ENCODE results near the gene RAB4B.

Gene RAB4B

DNA sequence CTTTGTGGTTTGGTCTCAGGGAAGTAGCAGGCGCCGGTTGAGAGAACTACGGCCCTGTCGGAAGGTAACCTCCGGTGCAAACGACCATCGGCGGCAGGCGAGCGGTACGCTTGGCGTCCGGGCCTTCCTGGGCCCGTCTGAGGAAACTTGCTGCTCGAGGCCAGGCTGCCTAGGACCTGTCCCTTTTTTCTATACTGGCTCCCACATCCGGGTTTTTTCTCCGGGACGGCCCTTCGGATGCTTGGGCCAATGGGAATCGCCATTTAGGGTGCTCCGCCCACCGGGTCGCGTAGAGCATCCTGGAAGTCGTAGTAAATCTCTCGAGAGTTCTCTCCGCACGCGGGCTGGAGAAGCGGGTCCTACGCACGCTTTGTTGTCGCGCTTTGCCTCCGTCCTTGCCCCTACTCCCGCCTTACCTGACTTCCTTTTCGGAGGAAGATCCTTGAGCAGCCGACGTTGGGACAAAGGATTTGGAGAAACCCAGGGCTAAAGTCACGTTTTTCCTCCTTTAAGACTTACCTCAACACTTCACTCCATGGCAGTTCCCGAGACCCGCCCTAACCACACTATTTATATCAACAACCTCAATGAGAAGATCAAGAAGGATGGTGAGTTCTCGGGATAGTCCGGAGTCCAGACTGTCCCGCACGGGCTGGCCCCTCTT is 27.0 kb upstream of the RAB4B start, which contains the start of gene SNRPA:
SNRPA (plus strand) TSS at position 330 of the 664 bp plus-strand sequence; CDS start at position 536, 206 bp downstream.
- TF ChIP-seq, protein P1, sequence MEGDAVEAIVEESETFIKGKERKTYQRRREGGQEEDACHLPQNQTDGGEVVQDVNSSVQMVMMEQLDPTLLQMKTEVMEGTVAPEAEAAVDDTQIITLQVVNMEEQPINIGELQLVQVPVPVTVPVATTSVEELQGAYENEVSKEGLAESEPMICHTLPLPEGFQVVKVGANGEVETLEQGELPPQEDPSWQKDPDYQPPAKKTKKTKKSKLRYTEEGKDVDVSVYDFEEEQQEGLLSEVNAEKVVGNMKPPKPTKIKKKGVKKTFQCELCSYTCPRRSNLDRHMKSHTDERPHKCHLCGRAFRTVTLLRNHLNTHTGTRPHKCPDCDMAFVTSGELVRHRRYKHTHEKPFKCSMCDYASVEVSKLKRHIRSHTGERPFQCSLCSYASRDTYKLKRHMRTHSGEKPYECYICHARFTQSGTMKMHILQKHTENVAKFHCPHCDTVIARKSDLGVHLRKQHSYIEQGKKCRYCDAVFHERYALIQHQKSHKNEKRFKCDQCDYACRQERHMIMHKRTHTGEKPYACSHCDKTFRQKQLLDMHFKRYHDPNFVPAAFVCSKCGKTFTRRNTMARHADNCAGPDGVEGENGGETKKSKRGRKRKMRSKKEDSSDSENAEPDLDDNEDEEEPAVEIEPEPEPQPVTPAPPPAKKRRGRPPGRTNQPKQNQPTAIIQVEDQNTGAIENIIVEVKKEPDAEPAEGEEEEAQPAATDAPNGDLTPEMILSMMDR (IDR thresholded peaks at IDR 0.05; ENCODE audit: poor library complexity, severe bottlenecking), result no peak
- Histone ChIP-seq H3K9me3 (ENCODE audit: severe bottlenecking) (no peaks in the 10 kb centered on the region), H3K36me3 (ENCODE audit: low read depth) (peaks cover 35% of the 10 kb centered on the region), H3K27me3 (ENCODE audit: insufficient read depth, poor library complexity, severe bottlenecking) (no peaks in the 10 kb centered on the region), H3K4me1 (ENCODE audit: insufficient read depth, poor library complexity, severe bottlenecking) (peaks cover 23% of the 10 kb centered on the region), H3K27ac (ENCODE audit: poor library complexity, severe bottlenecking) (peak within 1 kb of the TSS; percentile 80), H3K4me3 (ENCODE audit: severe bottlenecking) (peak within 1 kb of the TSS; percentile 67)
- DNase-seq (ENCODE audit: low spot score), result peak; percentile 98
- ATAC-seq (ENCODE audit: low read depth), result peak; percentile 73

DNA sequence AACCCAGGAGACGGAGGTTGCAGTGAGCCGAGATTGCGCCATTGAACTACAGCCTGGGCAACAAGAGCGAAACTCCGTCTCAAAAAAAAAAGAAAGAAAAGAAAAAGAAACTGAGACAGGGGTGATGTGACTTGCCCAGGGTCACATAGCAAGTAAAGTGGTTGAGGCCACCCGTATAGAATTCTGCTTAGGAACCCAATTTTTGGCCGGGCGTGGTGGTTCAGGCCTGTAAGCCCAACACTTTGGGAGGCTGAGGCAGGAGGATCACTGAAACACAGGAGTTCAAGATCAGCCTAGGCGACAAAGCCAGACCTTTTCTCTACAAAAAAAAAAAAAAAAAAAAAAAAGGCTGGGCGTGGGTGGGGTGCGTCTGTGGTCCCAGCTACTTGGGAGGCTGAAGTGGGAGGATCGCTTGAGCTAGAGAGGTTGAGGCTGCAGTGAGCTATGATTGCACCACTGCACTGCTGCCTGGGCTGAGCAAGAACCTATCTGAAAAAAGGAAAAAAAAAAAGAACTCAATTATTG is 25.7 kb upstream of the RAB4B start:
- peaks cover 48% of the 10 kb centered on the region for H3K36me3 ChIP-seq (ENCODE audit: low read depth)
- TF ChIP-seq, protein P1 (IDR thresholded peaks at IDR 0.05; ENCODE audit: poor library complexity, severe bottlenecking), result no peak
- no peaks in the 10 kb centered on the region for H3K9me3 ChIP-seq (ENCODE audit: severe bottlenecking)
- no peak for DNase-seq (ENCODE audit: low spot score)
- peak overlapping the region; percentile 67 for H3K4me3 ChIP-seq (ENCODE audit: severe bottlenecking)
- peaks cover 26% of the 10 kb centered on the region for H3K4me1 ChIP-seq (ENCODE audit: insufficient read depth, poor library complexity, severe bottlenecking)
- H3K27ac ChIP-seq (ENCODE audit: poor library complexity, severe bottlenecking), result peak overlapping the region; percentile 80
- no peak for ATAC-seq (ENCODE audit: low read depth)
- no peaks in the 10 kb centered on the region for H3K27me3 ChIP-seq (ENCODE audit: insufficient read depth, poor library complexity, severe bottlenecking)

DNA sequence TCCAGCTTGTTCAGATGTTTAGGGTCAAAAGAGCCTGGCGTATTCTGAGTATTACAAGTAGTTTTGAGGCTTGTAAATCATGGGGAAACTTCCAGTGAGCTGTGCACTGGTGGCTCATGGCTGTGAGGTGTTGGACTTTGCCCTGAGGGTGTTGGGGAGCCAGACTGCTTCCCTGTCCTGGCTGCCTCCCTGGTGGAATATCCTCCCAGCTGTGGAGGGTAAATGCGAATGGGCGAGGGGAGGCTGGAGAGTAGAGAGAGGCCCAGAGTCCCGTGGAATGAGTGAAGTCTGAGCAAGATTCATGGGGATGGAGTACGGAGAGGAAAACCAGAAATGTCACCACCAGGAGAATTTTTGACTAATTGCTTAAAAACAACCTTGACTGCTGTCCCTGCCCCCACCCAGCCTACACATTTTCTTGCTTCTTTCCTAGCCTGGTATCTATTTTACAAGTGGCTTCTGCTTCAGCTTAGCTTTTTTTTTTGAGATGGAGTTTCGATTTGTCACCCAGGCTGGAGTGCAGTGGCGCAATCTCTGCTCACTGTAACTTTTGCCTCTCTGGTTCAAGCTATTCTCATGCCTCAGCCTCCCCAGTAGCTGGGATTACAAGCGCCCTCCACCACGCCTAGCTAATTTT is 23.3 kb upstream of the RAB4B start:
- H3K9me3 ChIP-seq (ENCODE audit: severe bottlenecking), result no peaks in the 10 kb centered on the region
- no peaks in the 10 kb centered on the region for H3K27me3 ChIP-seq (ENCODE audit: insufficient read depth, poor library complexity, severe bottlenecking)
- H3K36me3 ChIP-seq (ENCODE audit: low read depth), result peaks cover 72% of the 10 kb centered on the region
- peaks cover 21% of the 10 kb centered on the region for H3K4me1 ChIP-seq (ENCODE audit: insufficient read depth, poor library complexity, severe bottlenecking)
- DNase-seq (ENCODE audit: low spot score) (no peak), ATAC-seq (ENCODE audit: low read depth) (no peak)
- no peak overlapping the region for H3K27ac ChIP-seq (ENCODE audit: poor library complexity, severe bottlenecking)
- H3K4me3 ChIP-seq (ENCODE audit: severe bottlenecking), result no peak overlapping the region
- TF ChIP-seq, protein P1 (IDR thresholded peaks at IDR 0.05; ENCODE audit: poor library complexity, severe bottlenecking), result no peak

DNA sequence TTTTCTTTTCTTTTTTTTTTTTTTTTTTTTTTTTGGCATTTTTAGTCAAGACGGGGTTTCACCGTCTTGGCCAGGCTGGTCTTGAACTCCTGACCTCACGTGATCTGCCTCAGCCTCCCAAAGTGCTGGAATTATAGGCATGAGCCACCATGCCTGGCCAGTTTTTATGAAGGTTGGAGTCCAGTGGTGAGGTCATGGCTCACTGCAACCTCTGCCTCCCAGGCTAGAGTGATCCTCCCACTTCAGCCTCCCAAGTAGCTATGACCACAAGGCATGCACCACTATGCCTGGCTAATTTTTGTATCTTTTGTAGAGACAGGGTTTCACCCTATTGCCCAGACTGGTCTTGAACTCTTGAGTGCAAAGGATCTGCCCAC is 22.8 kb upstream of the RAB4B start:
- Histone ChIP-seq H3K36me3 (ENCODE audit: low read depth) (peaks cover 77% of the 10 kb centered on the region), H3K27ac (ENCODE audit: poor library complexity, severe bottlenecking) (peak overlapping the region; percentile 19), H3K4me1 (ENCODE audit: insufficient read depth, poor library complexity, severe bottlenecking) (peaks cover 19% of the 10 kb centered on the region), H3K27me3 (ENCODE audit: insufficient read depth, poor library complexity, severe bottlenecking) (no peaks in the 10 kb centered on the region), H3K9me3 (ENCODE audit: severe bottlenecking) (no peaks in the 10 kb centered on the region), H3K4me3 (ENCODE audit: severe bottlenecking) (no peak overlapping the region)
- TF ChIP-seq, protein P1 (IDR thresholded peaks at IDR 0.05; ENCODE audit: poor library complexity, severe bottlenecking), result no peak
- DNase-seq (ENCODE audit: low spot score) (no peak), ATAC-seq (ENCODE audit: low read depth) (no peak)

Data from RWPE2 (cell line).